T-helper 9 cell (primary cell): ENCODE measurements around the gene NUP188.

Experiments
- DNase-seq: peaks from one replicate; pipeline ENCODE4 v3.0.0-alpha.2; 2020

The NUP188 gene

GRCh38 chr9:129008469-129008965, 61.0 kb downstream of the NUP188 start:
- DNase-seq: no peak

- DNase-seq: no peak
These were observed 61.6 kb downstream of the NUP188 start for GRCh38 chr9:129008986-129009583.

GRCh38 chr9:129009584-129010141, 62.2 kb downstream of the NUP188 start:
- DNase-seq: no peak

GRCh38 chr9:129010267-129010975, 62.9 kb downstream of the NUP188 start:
- DNase-seq: no peak

- no peak for DNase-seq
These were observed 63.7 kb downstream of the NUP188 start for GRCh38 chr9:129011170-129011569.

- no peak for DNase-seq
These were observed 64.3 kb downstream of the NUP188 start for GRCh38 chr9:129011761-129012181.

GRCh38 chr9:129012343-129012742, 64.8 kb downstream of the NUP188 start:
- DNase-seq: no peak

- DNase-seq: no peak
These were observed 65.5 kb downstream of the NUP188 start for GRCh38 chr9:129012893-129013448.

GRCh38 chr9:129013674-129014073, 66.2 kb downstream of the NUP188 start:
- DNase-seq: no peak

- DNase-seq: no peak
These were observed 66.6 kb downstream of the NUP188 start for GRCh38 chr9:129014124-129014523.

GRCh38 chr9:129014608-129015007, 67.1 kb downstream of the NUP188 start:
- DNase-seq: no peak

- DNase-seq: no peak
These were observed 73.6 kb downstream of the NUP188 start for GRCh38 chr9:129021091-129021490.

- DNase-seq: no peak
These were observed 74.5 kb downstream of the NUP188 start for GRCh38 chr9:129022037-129022436.

- DNase-seq: no peak
These were observed 75.8 kb downstream of the NUP188 start for GRCh38 chr9:129023036-129023907.

GRCh38 chr9:129023908-129024233, 76.4 kb downstream of the NUP188 start:
- DNase-seq: no peak

- no peak for DNase-seq
These were observed 79.1 kb downstream of the NUP188 start for GRCh38 chr9:129026442-129027223.

GRCh38 chr9:129027224-129027684, 79.8 kb downstream of the NUP188 start:
- no peak for DNase-seq

GRCh38 chr9:129027685-129028191, 80.2 kb downstream of the NUP188 start:
- DNase-seq: peak; percentile 65

- peak; percentile 97 for DNase-seq
These were observed 80.9 kb downstream of the NUP188 start, which contains the start of gene SH3GLB2 for GRCh38 chr9:129028192-129028966. Gene SH3GLB2, minus strand, starts transcription at chr9:129028331. Its CDS starts 177 bp downstream, at chr9:129028154.

GRCh38 chr9:129030191-129030590, 82.7 kb downstream of the NUP188 start:
- DNase-seq: no peak

GRCh38 chr9:129031514-129031913, 84.0 kb downstream of the NUP188 start:
- DNase-seq: no peak
